ENCODE data around the gene TTYH1.

The TTYH1 gene

DNA sequence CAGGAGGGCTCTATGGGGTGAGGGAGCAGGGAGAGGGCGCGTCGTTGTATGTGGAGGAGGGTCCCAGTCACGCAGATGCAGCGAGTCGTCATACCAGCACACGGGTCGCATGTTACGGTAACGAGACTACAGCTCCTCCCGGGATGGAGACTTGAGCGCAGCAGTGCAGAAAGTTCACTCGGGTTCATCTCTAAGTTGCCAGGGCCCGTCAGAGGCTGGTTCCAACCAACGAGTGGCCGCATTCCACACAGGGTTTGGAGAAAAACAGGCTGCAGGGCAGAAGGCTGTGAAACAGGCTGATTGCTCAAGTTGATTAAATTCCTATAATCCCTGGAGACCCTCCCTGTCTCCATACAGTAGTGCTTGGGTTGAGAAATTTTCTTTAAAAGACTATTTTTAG, 21.9 kb upstream of the TTYH1 start:
- DNase-seq = no peak

DNA sequence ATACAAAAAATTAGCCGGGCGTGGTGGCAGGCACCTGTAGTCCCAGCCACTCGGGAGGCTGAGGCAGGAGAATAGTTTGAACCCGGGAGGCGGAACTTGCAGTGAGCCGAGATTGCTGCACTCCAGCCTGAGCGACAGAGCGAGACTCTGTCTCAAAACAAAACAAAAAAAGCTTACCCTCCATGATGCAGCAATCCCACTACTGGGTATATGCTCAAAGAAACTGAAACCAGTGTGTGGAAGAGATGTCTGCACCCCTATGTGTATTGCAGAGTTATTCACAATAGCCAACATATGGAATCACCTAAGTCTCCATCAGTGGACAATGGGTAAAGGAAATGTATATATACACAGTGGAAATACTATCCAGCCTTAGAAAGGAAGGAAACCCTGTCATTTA, 19.6 kb upstream of the TTYH1 start:
- no peak for DNase-seq

DNA sequence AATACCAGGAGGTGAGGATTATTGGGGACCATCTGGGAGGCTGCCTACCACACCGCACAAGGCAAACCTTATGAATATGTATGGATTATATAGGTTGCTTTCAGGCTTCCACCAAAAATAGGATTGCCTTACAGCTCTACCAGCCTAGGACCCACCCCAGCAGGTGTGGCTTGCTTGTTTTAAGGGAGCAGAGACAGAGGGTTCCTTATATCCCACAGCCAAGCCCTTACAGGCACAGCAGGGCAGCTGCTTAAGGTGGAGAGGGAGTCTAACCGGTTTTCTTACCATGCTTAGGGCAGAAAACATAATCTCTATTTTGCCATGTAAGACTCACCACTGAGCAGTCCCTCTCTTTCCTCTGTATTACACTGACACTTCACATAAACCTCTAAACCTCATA, 16.1 kb upstream of the TTYH1 start:
- DNase-seq = no peak

DNA sequence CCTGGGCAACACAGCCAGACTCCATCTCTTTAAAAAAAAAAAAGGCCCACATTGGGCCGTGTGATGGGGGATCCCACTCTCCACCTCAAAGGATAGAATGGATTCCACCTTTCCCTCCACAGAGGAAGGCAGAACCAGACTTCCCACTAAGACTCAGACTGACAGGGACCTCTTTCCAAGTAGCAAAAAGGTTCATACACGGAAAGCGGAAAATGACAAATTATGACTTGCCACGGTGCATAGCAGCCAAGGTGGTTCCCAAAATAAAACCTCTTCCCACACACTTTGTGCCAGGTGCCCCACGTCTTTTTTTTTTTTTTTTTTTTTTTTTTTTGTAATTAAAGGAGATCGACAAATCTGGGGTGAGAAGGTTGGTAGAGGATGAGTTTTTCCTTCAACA, 14.4 kb upstream of the TTYH1 start:
- DNase-seq = no peak

DNA sequence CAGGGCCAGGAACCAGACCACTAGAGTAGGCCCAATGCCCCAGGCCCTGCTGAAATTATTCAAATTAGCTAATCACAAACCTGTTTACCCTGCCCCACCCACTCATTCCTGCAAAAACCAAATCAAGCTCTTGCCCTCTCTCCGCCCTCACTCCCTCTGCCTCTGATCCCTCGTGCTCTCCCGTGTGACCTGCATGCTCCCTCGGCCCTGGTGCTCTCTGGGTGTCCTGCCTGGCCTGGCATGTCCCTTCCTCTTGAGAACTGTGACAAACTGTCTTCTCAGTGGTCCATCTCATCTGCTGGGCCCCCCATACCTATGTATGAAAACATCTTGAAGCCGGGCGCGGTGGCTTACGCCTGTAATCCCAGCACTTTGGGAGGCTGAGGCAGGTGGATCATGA, 12.2 kb upstream of the TTYH1 start:
- no peak for DNase-seq

DNA sequence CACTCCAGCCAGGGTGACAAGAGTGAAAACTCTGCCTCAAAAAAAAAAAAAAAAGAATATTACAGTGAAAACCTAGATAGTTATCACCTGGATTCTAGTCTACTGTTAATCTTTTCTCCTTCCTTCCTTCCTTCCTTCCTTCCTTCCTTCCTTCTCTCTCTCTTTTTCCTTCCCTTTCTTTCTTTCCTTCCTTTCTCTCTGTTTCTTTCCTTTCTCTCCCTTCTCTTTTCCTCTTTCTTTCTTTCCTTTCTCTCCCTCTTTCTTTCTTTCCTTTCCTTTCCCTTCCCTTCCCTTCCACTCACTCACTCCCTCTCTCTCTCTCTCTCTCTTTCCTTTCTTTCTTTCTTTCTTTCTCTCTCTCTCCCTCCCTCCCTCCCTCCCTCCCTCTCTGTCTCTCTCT, 9.6 kb upstream of the TTYH1 start:
- no peak for DNase-seq

DNA sequence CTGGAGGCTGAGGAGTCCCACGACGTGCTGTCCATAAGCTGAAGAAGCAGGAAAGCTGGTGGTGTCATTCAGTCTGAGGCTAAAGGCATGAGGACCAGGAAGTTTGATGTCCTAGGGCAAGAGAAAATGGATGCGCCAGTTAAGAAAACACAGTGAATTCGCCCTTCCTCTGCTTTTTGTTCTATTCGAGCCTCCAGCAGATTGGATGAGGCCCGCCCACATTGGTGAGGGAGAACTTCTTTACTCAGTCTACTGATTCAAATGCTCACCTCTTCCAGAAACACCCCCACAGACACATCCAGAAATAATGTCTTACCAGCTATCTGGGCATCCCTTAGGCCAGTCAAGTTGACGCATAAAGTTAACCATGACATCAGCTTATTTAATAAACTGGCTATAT, 7.5 kb upstream of the TTYH1 start:
- DNase-seq = no peak

DNA sequence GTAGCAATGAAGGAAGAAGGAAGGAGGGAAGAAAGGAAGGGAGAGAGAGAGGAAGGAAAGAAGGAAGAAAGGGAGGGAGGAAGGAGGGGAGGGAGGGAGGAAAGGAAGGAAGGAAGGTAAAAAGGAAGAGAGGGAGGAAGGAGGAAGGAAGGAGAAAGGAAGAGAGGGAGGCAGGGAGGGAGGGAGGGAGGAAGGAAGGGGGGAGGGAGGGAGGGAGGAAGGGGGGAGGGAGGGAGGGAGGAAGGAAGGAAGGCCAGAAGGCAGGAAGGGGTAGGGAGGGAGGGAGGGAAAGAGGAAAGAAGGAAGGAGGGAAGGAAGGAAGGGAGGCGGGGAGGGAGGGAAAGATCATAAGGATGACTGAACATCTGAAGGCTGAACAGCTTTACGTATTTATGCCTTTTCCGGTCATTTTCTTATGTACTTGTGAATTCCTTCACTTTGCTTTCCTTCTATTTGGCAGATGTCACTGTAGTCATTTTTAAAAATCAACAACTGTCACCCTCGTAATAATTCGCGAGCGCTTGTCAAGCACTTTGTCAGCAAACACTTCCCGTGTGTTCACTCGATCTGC, 6.7 kb upstream of the TTYH1 start:
- no peak for DNase-seq

DNA sequence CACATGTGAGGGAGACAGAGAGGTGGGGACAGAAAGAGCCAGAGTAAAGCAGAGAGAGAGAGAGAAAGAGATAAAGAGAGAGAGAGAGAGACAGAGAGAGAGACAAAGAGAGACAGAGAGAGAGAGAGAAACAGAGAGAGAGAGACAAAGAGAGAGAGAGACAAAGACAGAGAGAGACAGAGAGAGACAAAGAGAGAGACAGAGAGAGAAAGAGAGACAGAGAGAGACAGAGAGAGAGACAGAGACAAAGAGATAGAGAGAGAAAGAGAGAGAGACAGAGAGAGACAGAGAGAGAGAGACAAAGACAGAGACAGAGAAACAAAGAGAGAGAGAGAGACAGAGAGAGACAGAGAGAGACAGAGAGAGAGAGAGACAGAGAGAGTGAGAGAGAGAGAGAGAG, 4.2 kb upstream of the TTYH1 start:
- no peak for DNase-seq

DNA sequence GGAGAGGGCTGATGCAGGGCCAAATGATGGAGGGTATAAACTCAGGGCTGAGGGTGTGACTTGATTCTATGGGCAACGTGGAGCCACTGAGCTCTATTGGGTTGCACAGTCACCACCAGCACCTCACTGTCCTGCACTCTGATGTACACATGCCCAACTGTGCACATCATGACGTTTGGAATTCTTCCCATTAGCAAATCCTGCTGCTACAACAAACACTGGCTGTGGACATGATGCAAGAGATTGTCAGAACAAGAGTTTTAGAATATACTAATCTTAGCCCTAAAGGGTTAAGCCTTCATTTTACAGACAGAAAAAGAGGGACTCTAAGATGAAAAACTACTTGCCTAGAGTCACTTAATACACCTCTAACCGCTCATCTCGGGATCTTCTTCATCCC, 2.4 kb upstream of the TTYH1 start:
- DNase-seq = no peak

DNA sequence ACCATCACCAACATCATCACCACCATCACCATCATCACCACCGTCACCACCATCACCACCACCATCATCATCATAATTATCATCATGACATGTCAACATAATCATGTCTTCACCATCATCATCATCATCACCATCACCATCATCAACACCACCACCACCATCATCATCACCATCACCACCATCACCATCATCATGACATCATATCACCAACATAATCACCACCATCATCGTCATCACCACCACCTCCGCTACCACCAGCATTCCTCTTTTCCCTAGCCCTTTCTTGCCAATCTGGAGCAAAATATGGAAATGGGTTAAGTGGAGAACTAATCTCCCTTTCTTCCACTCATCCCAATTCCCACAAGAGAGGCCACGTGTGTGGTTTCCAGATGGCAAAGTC, 1.1 kb upstream of the TTYH1 start:
- DNase-seq = no peak

DNA sequence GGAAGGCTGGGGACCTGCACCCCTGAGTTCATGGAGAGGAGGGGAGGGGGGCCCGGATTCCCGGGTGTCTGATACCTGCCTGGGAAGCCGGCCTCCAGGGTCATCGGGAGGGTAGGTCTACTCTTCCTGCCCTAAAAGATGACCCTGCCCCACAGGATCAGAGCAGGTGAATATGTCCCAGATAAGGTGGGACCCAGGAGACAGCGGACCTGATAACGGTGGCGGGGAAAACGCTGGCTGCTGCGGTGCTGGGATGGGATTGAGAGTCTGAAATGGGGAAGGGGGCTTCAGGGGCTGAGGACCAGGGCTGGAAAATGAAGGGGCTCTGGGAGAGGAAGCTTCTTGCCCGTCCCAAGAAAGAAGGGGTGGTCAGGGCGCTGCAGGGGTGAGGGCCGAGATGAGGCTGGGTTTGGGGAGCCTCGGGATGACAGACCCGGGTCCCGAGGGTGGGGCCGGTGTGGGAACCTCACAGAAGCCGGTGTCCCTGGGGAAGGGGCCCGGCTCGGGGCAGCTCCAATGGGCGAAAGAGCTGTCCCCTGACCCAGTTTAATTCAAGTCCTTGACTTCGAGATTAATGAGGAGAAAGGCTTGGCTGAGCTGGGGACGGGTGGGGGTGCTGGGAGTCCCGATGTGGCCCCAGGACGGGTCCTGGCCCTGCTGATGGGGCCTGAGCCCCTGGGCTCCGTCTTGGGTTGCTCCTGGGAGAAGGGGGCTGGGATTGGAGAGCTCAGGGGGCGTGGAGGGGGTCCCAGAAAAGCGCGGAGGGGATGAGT, 823 bp downstream of the TTYH1 start:
- DNase-seq = no peak

DNA sequence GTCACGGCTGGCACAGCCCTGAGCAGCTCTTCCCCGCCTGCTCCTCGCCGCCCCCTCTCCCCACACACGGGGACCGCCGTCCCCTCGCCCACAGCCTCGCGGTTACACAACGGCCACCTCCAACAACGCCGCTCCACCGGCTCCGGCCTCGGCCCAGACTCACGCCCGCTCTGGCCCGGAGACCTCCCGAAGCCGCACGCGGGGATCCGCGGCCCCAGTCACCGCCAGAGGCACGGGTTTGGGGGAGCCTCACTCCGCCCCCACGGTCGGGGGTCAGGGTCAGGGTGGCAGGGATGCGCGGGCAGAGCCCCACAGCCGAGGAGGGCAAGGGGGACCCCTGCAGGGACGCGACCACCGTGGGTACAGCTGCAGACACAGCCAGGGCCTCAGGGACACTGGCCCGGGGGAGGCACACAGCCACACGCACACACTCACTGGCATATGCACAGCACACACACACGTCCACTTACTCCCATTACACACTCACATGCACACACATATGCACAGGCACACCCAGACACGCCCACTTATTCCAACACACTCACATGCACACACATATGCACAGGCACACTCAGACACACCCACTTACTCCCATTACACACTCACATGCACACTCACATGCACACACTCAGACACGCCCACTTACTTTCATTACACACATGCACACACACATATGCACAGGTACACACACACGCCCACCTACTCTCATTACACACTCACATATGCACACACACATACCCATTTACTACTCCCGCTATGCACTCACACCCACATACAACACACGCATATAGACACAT, 1.6 kb downstream of the TTYH1 start:
- no peak for DNase-seq

DNA sequence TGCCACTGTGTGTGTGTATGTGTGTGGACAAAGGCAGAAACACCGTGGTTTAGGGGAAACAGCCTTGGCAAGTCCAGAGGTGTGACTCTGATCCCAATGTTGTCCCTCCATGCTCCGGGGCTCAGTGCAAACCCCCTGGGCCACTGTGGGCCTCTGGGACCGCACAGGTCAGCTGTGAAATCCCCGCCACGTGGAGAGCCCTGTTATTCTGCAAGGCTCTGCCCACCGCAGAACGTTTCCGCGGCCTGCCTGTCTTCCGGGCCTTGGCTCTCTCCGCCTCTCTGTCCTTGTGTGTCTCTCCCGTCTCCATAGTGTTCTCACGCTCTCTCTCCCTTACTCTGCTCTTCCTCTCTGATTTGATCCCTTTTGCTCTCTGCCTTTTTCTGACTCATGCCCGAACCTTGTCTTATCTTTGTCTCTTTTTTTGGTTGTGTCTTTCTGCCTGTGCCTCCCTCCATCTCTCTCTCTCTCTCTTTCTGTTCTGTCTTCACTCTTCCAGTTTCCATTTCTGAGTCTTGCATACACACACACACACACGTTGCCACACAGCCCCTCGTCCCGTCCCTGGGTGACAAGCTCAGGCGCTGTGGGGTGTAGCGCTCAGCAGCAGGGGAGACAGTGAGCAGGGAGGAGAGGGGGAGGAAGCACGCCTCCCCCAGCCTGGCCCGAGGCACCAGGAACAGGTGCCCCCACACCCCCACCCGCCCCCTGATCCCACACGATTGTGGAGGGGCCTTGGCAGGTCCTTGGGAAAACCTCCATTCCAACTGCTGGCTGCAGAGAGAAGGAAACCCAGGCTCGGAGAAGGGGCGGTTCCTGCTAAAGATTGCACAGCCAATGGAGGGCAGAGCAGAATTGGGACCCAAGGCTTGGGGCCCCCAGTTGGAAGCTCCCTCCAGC, 3.0 kb downstream of the TTYH1 start:
- no peak for DNase-seq

DNA sequence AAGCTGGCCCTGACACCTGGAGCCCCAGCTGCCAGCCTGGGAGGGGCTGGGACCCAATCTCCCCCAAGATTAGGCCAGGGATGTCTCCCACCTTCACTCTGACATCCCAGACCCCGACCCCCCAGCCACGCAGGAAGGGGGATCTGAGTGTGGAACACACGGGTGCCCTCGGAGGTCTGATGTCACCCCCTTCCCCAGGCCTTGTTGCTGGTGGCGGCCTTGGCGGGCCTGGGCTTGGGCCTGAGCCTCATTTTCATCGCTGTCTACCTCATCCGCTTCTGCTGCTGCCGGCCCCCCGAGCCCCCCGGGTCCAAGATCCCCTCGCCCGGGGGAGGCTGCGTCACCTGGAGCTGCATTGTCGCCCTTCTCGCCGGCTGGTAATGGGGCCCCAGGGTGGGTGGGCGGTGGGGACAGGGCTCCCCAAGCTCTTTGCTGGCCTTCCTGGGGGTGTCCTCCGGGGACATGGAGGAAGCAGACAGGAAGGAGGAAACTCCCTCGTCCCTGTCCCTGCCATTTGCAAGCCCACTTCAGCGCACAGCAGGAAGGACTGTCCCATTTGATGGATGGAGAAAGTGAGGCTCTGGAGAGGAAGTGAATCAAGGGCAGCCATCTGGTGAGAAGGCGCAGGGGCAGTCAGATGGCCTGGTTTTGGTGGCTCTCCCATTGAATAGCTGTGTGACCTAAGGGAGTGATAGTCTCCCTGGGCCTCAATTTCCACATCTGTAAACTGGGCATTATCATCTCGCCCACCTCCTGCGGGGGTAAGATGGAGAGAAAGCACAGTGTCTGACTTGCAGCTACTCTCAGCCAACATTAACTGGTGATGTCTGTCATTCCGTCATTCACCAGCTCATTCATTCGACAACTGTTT, 3.9 kb downstream of the TTYH1 start:
- no peak for DNase-seq

DNA sequence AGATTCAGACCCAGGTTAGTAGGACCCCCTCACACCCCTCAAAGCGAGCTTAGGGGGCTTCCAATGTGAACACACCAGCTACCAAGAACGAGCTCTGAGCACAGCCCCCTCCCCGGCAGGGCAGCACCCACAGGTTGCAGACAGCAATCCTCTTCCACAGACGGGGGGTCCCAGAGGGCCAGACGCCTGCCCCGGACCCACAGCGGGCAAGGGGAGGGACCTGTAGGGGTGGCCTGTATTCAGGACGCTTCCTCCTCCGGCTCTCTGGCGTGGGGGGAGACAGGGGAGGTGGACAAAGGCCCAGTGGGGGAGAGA, 4.8 kb downstream of the TTYH1 start:
- no peak for DNase-seq

DNA sequence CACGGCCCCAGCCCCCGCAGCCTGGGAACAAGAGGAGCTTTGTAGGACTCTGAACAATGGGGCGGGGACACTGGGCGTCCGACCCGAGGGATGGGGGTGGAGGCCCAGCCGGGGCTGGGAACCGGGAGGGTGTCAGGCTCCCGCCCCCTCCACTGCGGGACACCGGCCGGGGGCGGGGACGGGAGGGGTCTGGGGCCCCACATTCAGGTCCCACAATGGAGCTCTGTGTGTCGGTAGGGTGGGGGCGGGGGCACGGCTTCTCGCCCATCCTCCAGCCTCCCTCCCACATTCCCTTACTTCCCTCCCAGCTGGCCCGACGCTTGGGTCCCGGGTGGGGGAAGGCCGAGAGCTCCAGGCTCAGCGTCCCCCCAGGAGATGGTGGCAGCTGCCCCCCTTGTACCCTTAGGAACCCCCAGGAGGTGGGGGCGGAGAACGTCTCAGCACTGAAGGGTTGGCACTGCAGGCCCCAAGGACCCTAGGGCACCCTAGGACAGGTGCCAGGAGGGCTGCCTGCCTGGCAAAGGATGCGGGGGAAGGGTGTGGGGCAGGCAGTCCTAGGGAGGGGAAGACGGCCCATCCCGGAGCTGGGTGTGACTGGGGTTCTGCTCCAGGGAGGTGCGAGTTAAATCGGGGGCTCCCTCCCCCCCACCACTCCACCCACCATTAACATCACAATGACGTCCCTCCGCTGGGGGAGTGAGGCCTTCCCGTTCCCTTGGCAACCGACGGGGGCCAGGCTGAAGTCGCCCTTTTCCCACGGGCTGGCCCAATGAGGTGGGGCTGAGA, 5.3 kb downstream of the TTYH1 start:
- no peak for DNase-seq

DNA sequence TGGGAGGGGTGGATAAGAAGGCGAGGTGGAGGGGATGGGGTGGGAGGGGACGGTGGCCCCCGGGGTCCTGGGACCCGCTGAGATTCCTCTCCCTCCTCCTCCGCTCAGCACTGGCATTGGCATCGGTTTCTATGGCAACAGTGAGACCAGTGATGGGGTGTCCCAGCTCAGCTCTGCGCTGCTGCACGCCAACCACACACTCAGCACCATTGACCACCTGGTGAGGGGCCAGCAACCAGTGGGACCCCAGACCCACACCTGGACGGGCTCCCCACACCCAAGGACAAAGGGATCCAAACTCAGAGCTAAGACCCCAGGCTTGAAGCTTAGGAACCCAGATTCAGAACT, 5.9 kb downstream of the TTYH1 start:
- no peak for DNase-seq

DNA sequence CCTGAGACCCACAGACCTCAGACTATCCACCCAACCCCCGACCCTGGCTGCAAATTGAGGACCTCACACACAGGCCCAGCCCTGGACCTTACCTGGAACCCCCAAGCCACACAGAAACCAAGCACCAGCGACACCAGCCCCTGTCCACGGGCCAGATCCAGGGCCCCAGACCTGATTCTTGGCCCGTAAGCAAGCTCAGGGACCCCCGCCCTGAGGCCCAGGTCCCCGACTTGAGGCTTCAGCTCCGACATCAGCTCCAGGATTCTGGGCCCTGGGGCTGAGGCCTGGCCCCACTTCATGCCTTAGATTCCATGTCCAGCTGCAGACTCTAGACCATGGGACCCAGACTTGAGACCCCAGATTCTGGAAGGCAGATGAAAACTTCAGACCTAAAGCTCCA, 6.3 kb downstream of the TTYH1 start:
- DNase-seq = no peak

DNA sequence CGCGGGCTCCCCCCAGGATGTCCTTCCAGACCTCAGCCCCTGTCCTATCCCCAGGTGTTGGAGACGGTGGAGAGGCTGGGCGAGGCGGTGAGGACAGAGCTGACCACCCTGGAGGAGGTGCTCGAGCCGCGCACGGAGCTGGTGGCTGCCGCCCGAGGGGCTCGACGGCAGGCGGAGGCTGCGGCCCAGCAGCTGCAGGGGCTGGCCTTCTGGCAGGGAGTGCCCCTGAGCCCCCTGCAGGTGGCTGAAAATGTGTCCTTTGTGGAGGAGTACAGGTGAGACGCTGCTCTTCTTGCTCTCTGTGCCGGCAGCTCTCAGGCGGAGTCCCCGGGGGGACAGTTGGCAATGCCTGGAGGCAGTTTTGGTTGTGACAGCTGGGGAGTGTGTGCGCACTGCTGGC, 6.9 kb downstream of the TTYH1 start:
- DNase-seq = no peak

DNA sequence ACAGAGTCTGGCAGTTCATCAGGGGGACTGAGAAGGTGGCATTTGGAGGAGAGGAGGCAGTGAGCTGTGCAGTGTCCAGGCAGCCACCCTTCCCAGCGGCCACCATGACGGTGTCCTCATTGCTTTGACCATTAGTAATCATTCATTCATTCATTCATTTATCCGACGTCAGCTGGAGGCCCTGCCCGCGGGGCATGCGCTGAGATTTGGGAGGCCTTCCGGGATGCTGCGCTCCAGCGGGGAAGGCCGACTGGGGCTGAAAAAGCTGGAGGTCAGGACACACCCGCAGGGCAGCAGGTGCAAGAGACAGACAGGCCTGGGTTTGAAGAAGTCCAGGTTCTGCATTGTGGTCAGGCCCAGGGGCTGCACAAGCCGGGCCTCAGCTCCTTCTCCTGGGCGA, 8.9 kb downstream of the TTYH1 start:
- DNase-seq = no peak
